Ammon's horn (tissue), 1 donor: ENCODE results near the gene GPBP1L1.
"Not testable (repeated sequence)": the region's sequence is repeated elsewhere in the genome, so short reads cannot be mapped to it uniquely, and the experiment has no call there.

Experiments
- DNase-seq: peaks from one replicate; pipeline ENCODE4 v3.0.0-alpha.2; 2016; ENCODE audit warnings: low spot score

GPBP1L1 gene, protein sequence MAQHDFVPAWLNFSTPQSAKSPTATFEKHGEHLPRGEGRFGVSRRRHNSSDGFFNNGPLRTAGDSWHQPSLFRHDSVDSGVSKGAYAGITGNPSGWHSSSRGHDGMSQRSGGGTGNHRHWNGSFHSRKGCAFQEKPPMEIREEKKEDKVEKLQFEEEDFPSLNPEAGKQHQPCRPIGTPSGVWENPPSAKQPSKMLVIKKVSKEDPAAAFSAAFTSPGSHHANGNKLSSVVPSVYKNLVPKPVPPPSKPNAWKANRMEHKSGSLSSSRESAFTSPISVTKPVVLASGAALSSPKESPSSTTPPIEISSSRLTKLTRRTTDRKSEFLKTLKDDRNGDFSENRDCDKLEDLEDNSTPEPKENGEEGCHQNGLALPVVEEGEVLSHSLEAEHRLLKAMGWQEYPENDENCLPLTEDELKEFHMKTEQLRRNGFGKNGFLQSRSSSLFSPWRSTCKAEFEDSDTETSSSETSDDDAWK

DNA sequence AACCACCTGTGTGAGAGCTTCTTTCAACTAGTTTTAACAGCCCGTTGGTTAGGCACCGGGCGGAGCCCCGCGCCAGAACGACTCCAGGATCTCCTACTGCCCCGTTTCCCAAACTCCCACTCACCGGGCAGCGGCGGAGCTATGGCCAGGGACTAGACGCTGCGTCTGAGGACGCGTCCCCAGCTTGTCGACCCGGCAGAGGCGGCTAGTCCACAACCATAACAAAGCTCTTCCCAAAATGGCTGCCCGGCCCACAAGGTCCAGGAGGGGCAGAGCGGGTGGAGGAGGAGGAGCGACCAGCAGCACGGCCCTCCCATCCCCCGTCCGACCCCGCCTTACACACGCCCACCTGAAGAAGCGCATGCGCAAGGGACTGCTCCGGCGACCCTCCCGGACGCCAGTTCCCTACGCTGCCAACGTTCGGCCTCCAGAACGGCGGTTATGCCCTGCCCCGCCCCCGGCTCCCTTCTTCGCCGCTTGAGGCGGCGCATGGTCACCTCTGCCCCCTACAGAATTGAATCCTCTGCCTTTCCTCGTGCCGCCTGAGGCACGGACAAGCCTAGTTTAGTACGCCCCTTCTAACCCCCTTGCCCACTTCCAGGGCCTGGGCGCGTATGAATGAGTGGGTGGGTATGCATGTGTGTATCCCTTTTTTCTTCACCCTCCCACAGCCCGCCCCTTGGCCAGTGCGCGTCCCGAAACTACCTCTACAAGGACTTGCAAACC, at the start of gene GPBP1L1:
GPBP1L1 (minus strand) TSS at position 246 of the 726 bp plus-strand sequence. CDS start 27,446 bp downstream, outside the sequence.
- peak; percentile 99 for DNase-seq

DNA sequence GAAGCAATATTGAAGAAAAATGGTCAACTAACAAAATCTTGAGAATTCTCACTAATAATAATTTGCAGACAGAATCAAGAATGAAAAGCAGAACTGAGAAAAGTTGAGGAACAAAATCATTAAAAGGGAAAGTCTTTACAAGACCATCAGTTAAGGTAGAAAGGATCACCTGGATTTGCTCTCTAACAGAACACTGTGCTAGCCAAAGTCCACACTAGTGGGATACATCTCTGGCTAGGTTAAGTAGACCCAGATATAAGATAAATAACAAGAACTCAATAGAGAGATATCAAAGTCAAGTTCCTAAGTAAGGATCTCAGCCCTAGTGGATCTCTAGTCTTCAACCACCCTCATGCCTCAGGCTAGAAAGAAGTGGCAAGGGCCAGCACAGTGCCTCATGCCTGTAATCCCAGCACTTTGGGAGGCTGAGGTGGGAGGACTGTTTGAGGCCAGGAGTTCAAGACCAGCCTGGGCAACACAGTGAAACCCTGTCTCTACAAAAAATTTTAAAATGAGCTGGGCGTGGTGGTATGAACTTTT, 44.5 kb upstream of the GPBP1L1 start:
- no peak for DNase-seq

DNA sequence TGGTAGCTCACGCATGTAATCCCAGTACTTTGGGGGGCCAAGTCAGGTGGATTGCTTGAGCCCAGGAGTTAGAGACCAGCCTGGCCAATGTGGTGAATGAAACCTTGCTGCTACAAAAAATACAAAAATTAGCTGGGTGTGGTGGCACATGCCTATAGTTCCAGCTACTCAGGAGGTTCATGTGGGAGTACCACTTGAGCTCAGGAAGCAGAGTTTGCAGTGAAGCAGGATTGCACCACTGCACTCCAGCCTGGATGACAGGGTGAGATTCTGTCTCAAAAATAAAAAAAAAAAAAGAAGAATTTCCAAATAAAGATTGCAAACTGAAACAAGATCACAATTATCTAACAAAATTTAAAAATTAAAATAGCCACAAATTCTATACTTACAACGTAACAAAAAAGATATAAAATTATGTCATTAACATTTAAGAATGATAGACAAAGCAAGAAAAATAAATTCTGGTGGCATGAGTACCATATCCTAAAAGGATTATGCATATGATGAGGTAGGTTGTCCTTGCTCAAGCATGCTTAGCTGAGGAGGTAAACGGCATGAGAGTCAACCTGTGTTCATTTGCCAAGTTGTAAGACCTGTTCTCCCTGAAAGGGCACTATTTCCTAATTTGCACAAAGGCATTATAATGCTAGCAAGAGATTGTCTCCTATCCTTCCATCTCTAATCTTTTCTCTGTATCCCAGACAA, 43.9 kb upstream of the GPBP1L1 start:
- no peak for DNase-seq

DNA sequence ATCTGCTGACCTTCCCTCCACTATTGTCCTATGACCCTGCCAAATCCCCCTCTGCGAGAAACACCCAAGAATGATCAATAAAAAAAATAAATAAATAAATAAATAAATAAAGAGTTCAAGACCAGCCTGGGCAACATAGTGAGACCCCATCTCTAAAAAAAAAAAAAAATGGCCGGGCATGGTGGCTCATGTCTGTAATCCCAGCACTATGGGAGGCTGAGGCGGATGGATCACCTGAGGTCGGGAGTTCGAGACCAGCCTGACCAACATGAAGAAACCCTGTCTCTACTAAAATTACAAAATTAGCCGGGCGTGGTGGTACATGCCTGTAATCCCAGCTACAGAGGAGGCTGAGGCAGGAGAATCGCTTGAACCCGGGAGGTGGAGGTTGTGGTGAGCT, 39.7 kb upstream of the GPBP1L1 start:
- not testable (repeated sequence) for DNase-seq

DNA sequence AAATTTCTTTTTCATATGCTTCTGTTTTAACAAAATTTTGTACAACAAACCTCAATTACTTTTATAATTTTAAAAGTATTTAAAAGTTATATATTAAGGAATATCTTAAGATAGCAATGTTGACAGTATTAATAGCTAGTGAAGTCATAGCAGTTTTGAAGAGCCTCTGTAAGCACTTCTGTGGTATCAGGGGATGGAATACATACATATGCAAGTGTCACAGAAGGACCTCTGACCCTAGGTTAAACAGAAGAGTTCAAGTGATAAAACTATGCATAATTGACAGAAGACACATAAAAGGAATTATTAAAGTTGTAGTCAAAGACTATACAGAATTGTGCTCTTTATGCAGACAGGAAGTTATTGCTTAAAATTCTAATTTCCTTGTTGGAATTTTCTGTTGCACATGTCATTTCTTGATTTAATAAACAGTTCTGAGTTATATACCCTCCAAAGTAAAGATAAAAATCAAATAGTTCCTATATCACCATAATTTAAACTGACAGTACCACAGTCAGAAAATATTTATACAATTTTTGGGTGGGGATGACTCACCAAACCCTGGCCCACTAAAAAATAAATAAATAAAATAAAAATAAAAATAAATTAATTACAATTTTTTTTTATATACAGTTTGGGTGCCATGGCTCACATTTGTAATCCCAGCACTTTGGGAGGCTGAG, 37.1 kb upstream of the GPBP1L1 start:
- no peak for DNase-seq

DNA sequence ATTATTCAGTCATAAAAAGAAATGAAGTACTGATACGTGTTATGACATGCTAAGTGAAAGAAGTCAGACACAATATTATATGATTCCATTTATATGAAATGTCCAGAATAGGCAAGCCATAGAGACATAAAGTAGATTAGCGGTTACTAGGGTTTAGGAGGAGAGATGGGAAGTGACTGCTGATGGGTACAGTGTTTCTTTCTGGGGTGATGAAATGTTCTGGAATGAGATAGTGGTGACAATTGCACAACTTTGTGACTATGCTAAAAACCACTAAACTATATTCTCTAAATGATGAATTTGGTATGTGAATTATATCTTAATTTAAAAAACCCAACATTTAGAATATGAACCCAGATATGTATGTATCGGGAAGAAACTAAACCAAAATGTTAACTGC, 36.5 kb upstream of the GPBP1L1 start:
- no peak for DNase-seq

DNA sequence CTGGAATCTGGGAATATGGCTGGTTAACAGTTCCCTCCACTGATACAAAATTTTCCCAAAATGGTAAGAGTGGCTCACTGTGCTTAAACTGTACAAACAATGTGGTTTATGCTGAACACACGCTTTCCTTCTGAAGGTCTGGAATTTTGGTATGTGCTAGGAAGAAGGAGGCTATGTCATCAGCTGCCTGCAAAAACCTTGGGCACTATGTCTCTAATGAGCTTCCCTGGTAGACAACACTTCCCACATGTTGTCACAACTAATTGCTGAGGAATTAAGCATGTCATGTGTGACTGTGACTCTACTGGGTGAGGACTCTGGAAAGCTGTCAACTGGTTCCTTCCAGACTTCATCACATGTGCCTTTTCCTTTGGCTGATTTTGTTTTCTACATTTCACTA, 34.9 kb upstream of the GPBP1L1 start:
- DNase-seq: no peak

DNA sequence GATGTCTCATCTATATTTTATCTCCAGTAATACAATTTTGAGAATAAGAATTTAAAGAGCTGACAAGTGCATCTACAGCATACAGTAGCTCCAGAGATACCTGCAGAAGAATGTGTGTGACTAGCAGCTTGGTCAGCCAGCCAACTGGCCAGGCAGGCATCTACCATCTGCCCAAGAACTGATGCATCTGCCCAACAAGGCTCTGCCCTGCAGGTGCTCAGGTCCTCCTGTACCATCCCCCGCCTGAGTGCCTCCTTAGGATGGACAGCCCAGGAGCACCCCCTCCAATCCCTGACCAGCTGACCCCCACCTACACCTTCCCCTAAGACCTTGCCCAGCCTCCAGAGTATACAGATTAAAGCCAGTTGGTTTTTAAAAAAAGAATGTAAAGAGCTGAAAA, 32.0 kb upstream of the GPBP1L1 start:
- DNase-seq: no peak

DNA sequence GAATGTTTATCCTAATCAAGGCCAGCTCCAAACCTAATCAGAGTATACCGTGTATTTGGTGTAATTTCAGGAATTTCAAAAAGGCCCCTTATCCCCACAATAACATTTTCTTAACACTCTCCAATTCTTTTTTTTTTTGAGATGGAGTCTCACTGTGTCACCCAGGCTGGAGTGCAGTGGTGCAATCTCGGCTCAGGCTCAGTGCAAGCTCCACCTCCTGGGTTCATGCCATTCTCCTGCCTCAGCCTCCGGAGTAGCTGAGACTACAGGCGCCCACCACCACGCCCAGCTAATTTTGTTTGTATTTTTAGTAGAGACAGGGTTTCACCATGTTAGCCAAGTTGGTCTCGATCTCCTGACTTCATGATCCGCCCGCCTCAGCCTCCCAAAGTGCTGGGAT, 31.1 kb upstream of the GPBP1L1 start:
- DNase-seq: not testable (repeated sequence)

DNA sequence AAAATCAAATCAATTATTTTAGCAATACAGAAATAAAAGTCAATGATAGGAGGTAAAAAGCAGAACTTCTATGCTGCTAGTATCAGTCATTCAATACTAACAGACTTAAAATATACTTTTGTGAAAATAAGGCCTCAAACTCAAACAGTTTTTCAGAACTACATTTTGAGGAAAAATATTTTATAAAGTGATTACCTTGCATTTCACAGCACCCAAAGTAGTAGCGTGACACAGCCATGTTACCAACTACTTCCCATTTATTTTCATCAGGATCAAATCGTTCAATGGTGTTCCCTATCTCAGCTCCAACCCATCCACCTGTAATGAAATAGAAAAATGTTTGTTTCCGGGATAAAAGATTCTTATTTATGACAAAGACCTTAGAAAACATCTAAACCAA, 30.4 kb upstream of the GPBP1L1 start:
- no peak for DNase-seq

DNA sequence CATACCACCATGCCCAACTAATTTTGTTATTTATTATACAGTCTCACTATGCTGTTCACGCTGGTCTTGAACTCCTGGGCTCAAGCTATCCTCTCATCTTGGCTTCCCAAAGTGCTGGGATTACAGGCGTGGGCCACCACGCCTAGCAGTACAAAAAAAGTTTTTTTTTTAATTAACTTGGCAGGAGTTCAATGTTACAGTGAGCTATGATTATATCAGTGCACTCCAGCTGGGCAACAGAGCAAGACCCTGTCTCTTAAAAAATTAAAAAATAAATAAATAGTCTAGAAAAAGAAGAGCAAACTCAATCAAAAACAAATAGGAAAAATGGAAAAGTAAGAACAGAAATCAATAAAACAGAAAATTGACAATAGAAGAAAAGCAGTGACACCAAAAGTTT, 27.4 kb upstream of the GPBP1L1 start:
- no peak for DNase-seq

DNA sequence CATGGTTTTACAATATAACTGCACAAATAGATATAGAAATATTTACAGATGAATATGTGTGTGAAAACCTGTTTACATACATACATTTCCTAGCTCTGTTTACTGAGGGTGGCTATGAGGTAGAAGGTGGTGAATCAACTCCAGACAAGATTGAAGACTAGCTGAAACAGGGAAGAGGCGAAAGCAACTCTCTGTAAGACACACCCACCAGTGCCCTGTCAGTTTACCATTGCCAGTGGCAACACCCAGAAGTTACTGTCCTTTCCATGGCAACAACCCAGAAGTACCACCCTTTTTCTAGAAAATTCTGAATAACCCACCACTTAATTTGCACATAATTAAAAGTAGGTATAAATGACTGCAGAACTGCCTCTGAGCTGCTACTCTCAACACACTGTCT, 18.3 kb upstream of the GPBP1L1 start:
- no peak for DNase-seq

DNA sequence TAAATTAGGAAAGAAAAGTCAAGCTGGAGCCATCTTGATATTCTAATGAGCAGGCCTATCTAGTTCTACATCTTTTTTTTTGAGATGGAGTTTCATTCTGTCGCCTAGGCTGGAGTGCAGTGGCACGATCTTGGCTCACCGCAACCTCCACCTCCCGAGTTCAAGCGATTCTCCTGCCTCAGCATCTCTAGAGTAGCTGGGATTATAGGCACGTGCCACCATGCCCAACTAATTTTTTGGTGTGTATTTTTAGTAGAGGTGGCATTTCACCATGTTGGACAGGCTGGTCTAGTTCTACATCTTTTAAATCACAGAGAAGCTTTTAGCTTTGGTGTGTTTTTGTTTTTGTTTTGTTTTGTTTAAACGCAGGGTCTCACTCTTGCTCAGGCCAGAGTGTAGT, 8.5 kb upstream of the GPBP1L1 start:
- DNase-seq: no peak

DNA sequence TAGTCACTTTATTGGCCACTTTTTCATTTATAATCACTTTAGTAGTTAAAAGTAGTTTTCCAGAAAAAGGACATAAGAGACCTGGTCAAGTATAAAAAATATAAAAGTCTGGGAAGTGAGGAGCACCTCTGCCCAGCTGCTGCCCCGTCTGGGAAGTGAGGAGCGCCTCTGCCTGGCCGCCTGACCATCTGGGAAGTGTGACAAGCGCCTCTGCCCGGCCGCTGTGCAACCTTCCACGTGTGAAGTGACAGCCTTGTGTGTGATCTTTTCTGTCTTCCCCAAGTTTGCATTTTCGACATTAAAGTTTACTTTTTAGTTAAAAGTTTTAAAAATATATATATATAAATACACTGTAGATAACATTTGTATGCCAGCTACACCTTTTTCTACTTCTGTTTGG, 7.5 kb upstream of the GPBP1L1 start:
- not testable (repeated sequence) for DNase-seq

DNA sequence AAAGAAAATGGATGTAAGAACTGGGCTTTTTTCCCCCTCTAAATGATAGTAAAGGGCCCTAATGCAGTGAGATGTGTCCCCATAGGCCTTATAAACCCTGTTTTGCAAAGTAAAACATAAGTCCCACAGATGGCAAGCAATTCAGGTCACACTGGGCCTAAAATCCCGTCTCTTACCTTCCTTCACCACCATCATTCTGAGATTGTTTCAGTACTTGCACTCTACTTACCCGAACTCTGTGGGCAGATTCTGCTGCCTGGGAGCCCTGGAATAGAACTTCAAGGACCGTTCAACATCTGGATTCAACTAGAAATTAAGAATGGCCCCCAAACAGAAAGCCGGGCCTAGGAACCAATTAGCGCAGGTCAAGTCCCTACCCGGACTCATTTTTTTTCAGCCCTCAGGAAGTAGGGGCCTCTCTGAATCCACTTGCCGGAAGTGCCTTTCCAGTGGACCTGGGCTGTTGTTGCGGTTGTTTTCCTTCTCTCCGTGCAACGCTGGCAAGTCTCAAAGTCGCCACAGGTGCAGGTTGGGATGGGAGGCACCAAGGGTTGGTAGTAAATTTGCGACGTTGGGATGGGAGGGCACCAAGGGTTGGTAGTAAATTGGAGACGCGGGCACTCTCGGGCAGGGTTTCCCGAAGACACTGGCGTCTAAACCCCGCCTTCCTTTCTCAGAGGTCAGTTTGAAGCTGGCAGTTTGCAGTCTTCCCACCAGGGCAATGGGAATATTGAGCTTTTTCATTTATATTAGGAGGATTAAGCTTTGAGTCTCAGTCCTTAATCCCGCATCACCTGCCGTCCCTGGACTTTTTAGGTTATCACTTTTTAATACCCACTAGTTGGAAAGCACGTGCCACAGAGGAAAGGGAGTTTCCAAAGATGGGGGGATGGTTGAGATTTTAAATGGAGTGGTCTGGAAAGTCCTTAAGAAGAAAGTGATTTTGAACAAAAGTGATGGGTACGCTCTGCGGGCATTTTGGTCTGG, 1.7 kb upstream of the GPBP1L1 start, which contains the start of gene TMEM69:
TMEM69 (plus strand) TSS at position 428 of the 987 bp plus-strand sequence. CDS start 2,888 bp downstream, outside the sequence.
- DNase-seq: peak; percentile 77

DNA sequence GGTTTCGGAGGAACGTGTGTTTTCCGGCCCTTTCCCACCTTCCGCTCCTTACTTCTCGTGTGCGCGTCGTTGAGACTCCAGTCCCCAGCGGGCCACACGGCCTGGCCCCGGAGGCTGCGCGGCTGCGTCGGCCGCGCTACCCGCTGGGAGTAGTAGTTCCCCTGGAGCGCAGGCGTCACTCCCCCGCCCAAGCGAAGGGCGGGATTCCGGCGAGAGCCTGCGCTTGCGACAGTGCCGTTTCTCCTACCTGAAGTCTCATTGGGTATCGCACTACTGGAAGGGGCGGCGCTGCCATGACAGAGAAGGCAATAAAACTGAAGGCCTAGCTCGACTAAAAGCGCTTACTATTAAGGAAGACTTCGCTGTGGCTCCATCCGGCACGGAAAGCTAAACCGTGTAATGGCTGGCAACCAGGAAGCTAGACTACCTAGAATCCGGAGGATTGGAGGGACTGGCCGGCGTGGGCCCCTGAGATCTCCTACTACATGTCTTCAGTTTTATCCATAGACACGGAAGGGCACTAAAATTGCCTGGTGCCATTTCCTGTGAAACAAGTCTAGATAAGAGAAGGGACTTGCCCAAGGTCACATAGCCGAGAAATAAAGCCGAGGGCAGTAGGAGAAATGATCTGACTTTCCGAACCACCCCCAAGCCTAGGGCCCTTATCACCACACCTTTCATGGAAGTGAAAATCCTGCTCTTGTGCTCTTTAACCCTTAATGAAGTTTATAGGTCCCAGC, 851 bp upstream of the GPBP1L1 start:
- DNase-seq: peak; percentile 99

DNA sequence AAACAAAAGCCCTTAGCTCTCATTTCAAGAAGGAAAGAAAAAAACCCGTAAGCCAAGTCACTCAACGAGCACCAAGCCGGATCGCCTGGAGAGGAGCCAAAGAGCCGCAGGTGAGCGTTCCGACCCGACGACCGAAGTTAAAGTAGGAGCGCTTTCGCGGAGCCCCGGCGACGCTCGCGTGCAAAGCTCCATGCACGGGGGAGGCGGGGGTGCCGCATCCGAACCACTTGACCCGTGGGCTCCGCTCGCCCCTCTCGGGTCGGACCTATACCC, 382 bp downstream of the GPBP1L1 start:
- no peak for DNase-seq

DNA sequence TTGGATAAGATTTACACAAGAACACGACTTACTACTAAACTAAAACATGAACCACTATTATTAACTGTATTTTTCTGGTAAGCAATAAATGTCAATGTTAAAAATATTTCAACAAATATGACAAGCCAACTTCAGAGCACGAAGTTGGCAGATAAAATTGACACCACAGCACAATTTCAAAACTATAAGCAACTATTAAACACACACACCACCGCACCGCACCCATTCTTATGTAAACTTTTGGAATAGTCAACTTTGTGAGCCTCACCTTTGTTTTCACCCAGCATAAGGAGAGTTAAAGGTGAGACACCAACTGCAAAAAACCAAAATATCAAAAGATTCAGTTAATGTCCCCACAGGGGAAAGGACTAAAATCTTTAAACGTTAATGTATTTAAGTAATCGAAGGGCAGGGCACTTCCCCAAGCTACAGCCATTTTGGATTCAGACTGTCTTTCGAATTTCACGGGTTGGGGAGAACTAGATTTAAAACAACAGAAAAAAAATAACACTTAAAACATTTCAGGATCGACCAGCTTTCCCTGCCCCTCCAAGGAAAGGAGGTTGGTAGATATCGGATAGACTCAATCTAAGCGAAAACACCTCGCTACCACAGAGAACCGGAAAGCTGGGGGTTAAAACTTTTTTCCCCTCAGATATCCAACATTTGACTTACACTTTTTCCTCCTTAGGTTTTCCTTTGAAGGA, 872 bp downstream of the GPBP1L1 start:
- peak; percentile 8 for DNase-seq

DNA sequence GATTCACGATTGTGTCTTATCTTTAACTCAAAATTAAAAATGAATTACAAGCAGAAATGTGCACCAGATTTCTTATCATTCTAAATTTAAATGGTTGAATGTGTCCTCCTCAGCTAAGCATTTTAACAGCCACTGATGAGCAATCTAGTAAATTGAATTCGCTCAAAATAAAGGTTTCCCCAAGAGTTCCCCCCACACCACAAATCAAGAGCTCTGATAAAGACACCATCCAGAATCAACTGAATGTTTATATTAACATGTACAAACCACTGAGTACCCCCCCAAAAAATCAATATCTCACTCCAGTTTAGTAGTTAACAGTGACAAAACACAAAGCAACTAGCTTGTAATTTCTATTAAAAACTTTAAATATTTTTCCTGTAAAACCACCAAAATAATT, 1.9 kb downstream of the GPBP1L1 start:
- DNase-seq: no peak
